GM18499 (cell line): ENCODE data around the gene C1orf21.

Source experiments
- ATAC-seq: cut with Tn5 transposase; IDR thresholded peaks from one replicate; pipeline ENCODE4 v1.9.1; 2021; ENCODE audit warnings: moderate number of reproducible peaks; ENCODE audit not compliant: insufficient read depth, unreplicated experiment

Gene C1orf21

DNA sequence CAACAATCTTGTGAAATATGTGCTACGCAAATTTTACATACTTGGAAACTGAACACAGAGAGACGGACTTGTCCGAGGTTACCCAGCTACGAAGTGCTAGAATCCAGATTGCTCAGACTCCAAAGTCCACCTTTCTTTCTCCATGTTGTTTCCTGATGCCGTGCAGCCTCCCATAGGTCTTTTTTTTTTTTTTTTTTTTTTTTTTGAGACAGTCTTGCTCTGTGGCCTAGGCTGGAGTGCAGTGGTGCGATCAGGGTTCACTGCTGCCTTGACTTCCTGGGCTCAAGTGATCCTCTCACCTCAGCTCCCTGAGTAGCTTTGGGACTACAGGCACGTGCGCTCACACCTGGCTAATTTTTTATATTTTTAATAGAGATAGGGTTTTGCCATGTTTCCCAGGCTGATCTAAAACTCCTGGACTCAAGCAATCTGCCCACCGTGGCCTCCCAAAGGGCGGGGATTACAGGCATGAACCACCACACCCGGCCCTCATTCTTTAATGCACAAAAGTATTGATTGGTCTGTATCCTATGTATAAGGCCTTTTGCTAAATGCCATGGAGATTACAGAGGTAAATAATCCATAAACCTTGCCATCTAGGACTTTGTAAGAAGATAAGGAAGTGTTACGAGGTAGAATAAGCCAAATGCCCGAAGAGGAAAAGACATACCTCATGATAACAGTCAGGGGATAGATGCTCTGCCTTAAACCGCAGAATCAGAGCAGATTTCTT, 92.8 kb downstream of the C1orf21 start:
- no peak for ATAC-seq

DNA sequence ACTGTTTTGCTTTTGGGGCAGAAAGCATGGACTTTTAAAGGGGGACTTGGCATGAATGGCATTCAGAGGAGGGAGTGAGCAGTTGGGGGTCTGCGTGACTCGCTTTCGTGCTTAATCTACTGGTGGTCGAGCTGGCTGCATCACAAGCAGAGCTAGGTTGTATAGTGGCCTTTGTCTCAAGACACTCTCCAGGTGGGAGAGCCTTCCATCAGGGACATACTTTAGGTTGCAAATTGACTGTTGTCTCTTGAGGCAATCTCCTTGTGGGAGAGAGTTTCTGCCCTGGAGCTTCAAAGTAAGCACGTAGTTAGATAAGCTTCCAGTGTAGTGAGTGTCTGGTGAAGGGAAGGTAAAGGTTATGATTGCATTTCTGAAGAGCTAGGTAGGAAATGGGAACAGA, 93.9 kb downstream of the C1orf21 start:
- ATAC-seq, result no peak

DNA sequence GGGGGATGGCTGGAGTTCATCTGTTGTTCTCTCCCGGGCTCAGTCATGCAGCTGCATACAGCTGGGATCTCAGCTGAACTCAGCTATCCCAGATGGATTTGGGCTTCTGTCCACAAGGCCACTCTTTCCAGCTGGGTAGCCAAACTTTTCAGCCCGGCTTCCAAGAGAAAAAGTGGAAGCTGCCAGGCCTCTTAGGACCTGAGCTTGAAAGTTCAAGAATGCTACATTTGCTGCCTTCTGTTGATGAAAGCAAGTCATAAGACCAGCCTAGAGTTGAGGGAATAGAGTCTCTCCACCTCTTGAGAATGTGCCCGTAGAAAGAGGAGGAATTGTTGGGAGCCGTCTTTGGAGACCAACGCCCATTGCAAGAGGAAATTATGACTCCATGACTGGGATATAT, 95.3 kb downstream of the C1orf21 start:
- no peak for ATAC-seq

DNA sequence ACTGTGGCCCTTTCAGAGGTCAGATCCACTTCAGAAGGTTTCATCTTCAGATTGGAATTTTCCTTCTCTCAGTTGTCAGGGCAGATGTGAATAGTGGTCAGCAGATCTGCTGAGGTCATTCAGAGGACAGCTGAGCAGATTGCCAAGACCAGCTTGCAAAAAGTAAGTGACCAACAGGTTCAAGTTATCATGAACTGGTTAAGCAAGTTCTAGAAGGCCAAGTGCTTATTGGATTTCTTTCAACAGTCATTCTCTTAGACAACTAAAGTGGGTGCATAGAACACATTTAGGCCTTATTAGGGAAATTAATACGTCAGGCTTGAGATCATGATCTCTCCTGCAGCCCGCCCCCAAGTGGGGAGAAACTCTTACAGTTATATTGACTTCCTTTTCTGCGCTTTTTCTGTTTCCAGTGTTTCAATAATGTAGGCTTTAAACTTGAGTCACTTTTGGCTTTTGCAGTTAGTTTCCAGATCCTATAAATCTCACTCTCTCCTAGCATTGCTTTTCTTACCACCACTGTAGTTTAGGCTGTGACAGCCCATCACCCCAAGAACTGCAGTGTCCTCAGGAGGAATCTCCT, 96.4 kb downstream of the C1orf21 start:
- no peak for ATAC-seq

DNA sequence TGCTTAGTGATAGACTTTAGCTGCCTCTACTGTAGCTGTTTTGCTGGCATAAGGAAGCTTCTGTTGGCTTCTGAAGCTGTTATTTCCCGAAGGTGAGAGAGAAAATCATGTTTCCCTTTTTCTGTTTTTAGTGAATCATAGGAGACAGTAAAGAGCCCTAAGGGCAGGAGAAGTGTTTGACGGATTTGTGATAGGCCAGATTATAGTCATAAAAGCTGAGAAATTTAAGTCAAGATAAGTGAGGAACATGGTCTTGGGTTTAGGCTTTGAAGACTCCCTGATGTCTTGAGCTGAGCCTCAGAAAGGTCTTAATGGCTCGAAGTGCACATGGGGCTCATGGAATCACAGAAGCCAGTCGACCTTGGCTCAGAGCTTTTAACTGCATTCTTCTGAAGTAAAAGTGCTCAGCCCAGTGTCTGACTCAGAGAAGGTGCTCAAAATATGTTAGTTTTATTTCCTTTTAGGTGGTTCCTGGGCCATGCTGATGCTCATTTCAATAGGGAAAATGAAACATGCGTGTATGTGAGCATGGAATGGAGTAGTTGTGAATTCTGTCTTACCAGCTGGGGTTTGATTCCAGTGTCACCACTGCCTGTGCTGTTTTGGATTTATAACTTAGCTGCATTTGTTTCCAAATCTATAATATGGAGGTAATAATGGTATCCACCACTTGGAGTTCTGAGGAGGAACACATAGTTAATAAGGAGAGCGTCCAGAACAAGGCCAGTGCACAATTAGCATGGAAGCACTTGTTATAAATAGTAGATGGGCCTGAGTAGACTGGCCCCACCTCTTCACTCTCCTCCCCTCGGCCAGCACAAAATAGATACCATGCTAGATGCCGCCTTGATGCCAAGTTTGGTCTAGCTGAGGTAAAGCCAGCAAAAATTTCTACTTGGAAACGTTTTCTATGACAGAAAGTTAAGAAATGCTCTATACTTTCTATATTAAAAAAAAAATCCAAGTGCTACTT, 99.2 kb downstream of the C1orf21 start:
- no peak for ATAC-seq

DNA sequence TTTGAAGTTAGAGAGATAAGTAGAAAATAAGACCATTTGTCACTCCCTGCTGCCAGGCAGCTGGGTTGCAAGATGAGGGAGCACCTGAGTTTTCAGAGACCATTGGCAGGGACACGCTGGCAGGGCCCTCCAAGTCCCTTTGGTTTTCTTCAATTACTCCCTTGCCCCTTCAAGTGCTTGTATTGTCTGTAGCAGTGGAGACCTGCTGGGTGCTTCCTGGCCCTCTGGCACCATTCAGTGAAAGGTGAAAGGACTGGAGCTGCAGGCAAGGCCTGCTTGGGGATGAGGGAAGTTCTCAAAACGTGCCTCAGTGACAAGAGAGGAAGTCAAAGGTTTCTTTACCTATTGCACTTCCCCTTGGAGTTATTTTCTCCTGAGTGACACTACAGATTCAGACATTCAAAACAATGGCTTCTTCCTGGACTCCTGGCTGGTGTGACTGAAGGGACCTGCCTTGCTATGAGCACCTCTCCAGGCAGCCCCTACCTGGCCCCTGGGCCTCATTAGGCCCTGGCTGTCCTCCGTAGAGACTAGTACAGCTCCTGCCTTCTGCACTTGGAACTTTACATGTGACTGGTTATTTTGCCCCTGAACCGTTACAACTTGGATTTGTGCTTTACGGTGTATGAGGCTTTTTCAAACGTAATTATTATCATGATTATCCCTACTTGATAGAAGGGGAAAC, 100.1 kb downstream of the C1orf21 start:
- no peak for ATAC-seq

DNA sequence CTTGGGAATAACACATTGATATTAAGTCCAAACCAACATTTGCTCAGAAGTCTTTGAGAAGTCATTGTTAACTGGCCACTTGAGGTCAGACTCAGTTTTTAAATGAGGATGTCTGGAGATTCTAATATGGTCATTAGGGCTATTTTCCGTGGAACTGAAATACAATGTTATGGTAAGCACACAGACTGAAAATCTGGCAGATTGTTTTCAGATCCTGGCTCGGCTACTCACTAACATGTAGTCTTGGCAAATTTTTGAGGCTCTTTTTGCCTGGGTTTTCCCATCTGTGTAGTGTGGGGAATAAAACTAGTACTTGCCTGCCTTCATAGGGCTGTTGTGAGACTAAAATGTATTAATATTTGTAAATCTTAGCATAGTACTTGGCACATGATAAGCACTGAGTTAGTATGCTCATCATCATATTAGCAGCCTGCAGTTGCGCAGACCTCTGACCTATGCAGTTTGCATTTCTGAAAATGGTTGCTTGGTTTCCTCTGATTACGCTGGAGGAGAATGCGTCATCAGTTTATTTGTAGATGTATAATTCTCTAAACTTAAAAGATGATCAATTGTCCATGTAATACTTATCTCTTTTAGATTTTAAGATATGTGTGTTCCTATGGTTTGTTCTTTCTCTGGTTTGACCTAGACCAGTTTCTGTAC, 100.8 kb downstream of the C1orf21 start:
- no peak for ATAC-seq

DNA sequence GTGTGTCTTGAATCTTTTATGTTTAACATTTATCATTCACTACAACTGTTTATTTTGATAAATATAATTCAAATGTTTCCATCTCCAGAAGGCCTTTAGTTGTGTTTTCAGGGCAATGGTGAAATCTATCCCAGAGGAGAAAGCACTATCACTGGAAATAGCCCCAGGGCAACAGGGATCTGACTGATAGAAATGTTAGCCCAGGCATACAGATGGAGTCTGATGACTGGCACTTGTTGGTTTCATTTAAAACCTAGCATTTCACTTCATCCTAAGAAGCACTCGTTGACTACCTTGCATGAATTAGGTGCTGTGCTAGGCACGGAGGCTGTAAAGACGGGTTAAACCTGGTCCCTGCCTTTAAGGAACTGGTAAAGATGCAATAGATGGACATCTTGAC, 103.1 kb downstream of the C1orf21 start:
- ATAC-seq, result no peak

DNA sequence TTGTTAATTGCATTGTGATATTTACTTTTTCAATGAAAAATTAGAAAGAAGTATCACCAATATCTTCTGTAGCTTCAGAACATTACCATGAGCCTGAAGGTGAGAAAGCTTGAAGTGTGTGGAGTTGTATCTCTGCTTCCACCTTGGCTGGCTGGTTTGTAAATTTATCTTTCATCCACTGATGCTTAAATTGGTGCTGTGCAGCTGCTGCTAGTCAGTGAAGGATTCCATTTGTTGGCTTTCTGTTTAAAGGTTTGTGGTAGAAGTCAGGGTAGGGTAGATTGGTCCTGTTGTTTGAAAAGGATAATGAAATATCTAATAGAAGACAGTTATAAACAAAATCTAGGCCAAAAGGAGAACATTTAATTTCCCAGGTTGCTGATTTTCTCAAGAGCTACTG, 105.7 kb downstream of the C1orf21 start:
- ATAC-seq, result no peak

DNA sequence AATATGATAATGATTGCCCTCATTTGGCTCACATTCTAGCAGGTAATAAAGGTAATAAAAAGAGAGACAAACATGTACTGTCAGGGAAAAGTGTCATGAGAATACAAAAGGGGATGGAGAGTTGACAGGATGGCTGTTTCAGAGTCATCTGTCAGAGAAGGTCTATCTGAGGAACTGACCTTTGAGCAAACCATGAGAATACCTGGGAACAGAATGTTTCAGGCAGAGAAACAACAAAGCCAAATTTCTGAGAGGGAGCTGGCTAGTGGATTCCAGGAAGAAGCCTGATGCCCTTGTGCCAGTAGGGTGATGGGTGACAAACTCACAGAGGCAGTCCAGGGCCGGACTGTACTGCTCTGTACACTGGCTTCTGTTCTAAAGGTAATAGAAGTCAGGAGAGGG, 107.2 kb downstream of the C1orf21 start:
- ATAC-seq, result no peak

DNA sequence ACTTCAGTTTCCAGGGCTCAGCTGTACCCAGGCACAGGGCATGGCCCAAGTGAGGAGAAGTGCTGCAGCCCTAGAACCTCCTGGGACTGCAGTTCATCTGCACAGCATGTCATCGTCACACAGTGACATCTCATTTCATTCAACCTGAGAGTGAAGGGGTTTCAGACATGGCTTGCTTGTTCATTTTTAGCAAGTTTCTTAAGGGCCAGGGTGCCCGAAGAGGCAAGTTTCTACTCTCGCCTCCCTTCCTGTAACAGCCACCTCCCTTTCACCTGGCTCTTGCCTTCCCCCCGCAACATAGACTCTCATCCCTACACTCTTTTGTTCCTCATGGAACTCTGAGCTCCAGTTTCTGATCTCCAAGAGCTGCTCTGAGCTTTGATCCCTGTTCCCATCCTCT, 108.1 kb downstream of the C1orf21 start:
- peak; percentile 62 for ATAC-seq

DNA sequence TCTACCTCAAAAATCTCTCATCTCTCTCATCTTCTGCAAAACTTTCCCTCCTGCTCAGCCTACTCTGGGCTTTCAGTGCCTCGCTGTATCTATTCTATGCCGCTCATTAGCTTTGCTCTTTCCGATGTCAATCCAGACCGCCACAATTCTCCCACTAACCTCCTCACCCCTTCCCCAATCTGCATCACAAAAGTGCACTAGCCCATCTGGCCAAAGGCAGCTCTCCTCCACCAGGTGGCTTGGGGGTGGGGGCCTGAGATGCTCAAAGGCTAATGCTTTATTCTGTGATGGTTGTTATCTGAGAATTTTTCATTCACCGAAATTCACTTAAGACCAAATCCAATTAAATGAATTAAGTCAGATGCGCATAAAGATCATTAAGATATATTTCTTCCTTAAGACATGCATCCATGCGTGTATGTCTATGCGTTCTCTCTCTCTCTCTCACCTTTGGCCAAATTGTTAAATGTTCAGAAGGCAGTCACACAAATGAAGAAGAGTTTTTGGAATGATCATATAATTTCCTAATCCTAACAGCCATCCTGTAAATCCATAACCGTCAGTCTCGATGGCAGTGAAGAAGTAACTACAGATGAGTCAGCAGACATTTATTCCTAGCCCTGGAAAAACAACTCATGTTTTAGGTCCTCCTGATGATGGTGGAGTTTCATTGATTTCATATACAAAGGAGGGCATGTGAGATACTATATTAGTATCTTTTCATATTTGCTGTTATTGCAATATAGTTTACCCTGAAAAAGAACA, 111.3 kb downstream of the C1orf21 start:
- no peak for ATAC-seq

DNA sequence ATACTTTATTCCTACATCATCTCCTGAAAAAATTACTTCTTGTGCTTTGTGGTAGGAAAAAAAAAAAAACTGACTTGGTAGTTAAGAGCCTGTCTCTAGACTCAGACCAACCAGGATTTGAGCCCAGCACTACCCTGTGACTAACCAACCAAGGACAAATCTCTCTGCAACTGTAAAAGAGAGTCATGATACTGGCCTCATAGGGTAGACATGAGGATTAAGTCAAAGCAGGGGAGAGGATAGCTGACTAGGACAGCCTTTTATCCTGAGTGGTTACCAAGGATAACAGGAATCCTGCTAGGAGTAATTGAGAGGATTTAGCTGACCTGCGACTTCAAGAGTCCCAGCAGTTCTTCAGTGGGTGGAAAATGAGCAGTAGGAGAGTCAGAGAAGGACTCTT, 112.8 kb downstream of the C1orf21 start:
- ATAC-seq, result no peak

DNA sequence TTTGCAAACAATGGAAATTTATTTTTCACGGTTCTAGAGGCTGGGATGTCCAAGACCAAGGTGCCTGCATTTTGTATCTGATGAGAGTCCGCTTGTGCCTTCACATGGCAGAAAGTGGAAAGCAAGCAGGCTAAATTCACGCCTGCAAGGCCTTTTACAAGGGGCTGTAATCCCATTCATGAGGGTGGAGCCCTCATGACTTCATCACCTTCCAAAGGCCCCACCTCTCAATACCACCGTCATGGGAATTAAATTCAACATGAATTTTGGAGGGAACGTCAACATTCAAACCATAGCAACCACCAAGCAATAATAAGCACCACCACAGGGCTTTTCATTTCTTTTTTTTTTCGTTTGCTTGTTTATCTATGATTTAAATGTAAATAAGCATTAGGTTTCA, 115.3 kb downstream of the C1orf21 start:
- ATAC-seq, result no peak

DNA sequence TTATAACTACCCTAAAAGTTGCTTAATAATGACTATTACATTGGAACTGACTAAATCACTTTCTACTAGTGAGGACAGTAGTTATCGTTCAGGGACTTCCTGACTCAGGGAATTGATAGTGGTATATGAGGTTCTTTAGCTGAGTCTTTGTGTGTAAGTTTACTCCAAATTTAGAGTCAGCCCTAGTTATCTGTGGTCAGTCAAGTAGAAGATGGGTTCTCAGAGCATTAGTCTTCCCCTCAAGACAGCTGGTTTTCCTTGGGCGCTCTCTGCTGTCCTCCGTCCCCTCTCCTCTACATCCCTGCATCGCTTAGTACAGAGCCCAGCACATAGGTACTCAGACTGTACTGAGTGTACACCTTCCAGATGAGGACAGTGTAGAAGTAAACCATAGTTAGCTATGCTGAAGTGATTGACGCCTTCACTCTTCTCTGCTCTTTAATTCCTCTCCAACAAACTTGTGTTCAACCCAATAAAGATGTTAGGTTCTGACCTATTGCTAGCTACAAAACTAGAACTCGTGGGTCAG, 116.5 kb downstream of the C1orf21 start:
- ATAC-seq, result no peak

DNA sequence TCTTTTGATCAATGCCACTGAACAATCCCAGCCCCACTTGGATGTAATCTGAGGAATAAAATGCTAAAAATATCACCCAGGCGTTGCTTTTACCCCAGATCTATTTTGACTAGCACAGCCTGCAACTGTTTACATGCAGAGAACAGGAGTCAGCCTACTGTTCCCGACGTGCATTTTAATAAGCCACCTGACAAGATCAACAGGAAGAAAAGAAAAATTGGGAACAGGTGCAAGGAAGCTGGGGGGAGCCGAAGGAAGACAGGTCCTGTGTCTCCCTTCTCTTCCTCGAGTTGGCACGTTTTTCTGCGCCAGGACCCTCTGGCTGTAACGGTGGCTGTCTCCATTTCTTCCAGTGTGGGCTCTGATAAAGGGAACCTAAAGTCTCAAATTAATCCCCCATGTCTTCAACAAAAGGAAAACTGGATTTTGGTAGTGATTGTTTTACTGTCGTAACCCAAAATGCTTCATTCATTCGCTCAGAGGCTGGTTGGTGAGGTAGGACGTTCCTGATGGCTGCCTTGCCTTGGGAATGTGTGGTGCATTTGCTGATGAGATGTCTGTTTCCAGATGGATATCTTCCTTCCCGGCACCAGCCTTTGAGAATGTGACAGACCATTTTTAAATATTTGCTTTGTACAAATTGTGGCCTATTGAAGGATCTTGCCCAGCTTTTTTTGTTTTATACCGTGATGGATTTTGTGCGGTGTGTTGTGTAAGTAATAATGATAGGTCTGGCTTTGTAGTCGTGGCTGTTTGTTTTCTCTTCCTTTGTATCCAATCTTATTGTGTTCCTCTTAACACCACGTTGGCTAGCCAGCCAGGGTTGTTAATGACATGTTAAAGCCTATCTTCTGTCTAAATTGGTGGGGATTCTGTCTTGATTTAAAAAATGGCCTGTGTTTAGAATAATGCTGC, 117.5 kb downstream of the C1orf21 start:
- ATAC-seq, result no peak

DNA sequence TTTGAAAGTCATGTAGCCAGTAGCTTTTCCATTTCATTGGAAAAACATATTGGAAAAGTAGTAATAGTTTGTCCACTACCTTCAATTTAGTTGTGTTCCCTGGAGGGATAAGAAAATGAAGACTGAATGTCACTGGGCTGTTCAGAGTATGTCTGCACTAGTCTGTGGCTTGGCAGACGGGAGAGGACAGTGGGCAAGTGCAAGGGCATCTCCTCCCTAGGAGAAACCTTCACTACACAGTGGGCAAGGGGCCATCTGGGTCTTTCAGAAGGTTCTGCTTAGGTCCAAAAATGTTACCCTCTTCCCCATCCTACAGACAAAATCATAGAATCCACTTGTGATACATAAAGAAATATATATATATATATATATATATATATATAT, 118.1 kb downstream of the C1orf21 start:
- no peak for ATAC-seq

DNA sequence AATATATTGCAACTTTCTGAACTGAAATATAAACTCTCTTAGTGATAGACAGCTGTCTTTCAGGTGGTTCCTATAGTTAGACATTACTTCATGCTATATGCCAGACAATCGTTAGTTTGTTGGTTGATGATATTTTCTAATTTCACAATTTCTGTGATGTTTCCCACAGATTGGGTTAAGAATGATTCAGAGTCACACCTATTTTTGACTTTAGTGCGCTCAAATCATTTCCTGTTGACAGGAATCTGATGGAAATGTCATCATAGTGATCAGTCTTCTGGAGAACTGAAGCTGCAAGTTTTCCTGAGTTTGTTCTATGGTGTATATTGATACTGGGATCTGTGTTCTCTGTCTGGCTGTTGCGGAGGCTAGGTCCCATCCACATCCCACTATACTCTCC, 119.7 kb downstream of the C1orf21 start:
- no peak for ATAC-seq
